ENCODE results near the gene GNA15.

GNA15 gene

DNA sequence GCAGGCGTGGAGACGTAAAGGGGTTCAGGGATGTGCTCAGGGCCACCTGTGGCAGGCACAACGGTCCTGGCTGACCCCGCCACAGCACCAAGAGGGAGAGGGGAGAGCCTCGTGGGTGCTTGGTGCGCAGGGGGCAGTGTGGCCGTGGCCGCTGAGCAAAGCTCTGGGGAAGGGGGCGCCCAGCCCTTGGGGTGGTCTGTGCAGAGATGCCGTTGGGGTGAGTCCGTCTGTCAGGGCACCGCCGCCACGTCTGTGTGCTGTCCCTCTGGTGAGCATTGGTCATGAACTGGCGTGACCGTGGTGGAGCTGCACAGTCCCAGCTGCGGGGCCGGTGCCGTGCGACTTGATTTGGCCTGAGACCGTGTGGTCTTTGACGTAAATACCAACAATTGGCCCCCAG, 26.3 kb upstream of the GNA15 start:
- Histone ChIP-seq H3K4me1 (ENCODE audit: low read length) (peaks cover 9% of the 10 kb centered on the region), H3K27me3 (ENCODE audit: low read depth, low read length) (no peaks in the 10 kb centered on the region), H3K36me3 (replicated peaks; ENCODE audit: low read depth, low read length) (no peaks in the 10 kb centered on the region), H3K9ac (ENCODE audit: low read length) (no peak overlapping the region), H3K4me2 (ENCODE audit: low read length) (no peak overlapping the region), H3K79me2 (ENCODE audit: low read length) (no peaks in the 10 kb centered on the region), H3K27ac (ENCODE audit: low read length) (no peak overlapping the region), H3K4me3 (ENCODE audit: low read length) (no peak overlapping the region), H4K20me1 (ENCODE audit: insufficient read depth, low read length) (no peaks in the 10 kb centered on the region), H3K9me3 (ENCODE audit: insufficient read depth, low read length) (no peaks in the 10 kb centered on the region), H2AFZ (ENCODE audit: low read depth, low read length) (no peak overlapping the region)
- TF ChIP-seq EZH2phosphoT487 (IDR thresholded peaks at IDR 0.05; ENCODE audit: low read depth) = no peak
- TF ChIP-seq, protein P1, sequence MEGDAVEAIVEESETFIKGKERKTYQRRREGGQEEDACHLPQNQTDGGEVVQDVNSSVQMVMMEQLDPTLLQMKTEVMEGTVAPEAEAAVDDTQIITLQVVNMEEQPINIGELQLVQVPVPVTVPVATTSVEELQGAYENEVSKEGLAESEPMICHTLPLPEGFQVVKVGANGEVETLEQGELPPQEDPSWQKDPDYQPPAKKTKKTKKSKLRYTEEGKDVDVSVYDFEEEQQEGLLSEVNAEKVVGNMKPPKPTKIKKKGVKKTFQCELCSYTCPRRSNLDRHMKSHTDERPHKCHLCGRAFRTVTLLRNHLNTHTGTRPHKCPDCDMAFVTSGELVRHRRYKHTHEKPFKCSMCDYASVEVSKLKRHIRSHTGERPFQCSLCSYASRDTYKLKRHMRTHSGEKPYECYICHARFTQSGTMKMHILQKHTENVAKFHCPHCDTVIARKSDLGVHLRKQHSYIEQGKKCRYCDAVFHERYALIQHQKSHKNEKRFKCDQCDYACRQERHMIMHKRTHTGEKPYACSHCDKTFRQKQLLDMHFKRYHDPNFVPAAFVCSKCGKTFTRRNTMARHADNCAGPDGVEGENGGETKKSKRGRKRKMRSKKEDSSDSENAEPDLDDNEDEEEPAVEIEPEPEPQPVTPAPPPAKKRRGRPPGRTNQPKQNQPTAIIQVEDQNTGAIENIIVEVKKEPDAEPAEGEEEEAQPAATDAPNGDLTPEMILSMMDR (IDR thresholded peaks at IDR 0.05; ENCODE audit: low read depth, low read length) = no peak

DNA sequence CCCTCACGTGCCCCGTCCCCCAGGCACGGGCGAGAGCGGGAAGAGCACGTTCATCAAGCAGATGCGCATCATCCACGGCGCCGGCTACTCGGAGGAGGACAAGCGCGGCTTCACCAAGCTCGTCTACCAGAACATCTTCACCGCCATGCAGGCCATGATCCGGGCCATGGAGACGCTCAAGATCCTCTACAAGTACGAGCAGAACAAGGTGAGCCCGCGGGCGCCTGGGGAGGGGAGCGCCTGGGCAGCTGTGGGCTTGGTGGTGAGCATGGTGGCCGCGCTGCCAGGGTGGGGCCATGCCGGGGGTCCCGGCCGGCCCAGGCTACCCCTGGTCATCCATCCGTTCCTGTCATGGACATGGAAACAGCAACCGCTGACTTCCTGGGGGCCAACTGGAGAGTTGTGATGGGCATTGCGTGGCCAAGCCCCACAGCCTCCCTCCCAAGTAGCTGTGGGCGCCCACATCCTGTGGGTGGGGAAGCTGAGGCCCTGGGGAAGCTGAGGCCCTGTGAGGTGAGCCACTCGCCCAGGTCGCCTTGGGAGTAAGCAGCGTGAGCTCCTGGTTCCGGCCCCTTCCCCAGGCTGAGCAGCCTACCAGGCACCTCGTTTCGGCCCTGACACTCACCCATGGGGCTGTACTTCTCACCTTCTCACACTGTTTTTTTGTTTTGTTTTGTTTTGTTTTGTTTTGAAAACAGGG, 25.6 kb upstream of the GNA15 start:
- no peak overlapping the region for H2AFZ ChIP-seq (ENCODE audit: low read depth, low read length)
- H3K79me2 ChIP-seq (ENCODE audit: low read length) = no peaks in the 10 kb centered on the region
- no peak overlapping the region for H3K9ac ChIP-seq (ENCODE audit: low read length)
- H4K20me1 ChIP-seq (ENCODE audit: insufficient read depth, low read length) = no peaks in the 10 kb centered on the region
- no peak for TF ChIP-seq EZH2phosphoT487 (IDR thresholded peaks at IDR 0.05; ENCODE audit: low read depth)
- TF ChIP-seq, protein P1 (IDR thresholded peaks at IDR 0.05; ENCODE audit: low read depth, low read length) = no peak
- peaks cover 9% of the 10 kb centered on the region for H3K4me1 ChIP-seq (ENCODE audit: low read length)
- H3K9me3 ChIP-seq (ENCODE audit: insufficient read depth, low read length) = no peaks in the 10 kb centered on the region
- H3K27me3 ChIP-seq (ENCODE audit: low read depth, low read length) = no peaks in the 10 kb centered on the region
- no peak overlapping the region for H3K4me3 ChIP-seq (ENCODE audit: low read length)
- H3K4me2 ChIP-seq (ENCODE audit: low read length) = no peak overlapping the region
- H3K36me3 ChIP-seq (replicated peaks; ENCODE audit: low read depth, low read length) = no peaks in the 10 kb centered on the region
- no peak overlapping the region for H3K27ac ChIP-seq (ENCODE audit: low read length)

DNA sequence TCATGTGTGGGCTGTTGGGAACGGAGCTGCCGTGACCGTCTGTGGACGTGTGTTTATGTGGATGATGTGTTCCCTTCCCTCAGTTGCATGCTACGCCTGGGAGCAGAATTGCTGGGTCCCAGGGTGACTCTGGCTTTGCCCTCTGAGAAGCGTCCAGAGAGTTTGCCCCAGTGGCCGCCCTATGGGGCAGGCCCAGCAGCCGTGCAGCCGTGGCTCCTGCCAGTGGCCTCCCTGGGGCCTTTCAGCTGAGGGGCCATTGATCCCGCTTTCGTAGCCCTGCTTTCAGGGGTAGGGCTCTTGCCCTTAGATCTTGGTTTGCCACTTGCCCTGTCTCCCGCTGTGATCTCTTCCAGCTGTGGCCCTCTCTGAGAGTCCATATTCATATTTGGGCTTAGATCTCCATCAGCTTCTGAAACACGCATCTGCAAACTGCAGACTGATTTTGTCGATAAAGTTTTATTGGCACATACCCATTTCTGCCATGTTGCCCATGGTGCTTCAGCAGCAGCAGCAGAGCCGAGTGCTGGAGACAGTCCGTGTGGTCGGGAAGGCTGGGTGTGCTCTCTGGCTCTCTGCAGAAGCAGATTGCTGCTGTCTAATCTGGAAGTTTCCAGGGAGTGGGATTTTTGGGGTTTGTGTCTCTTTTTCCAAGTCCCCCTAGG, 24.1 kb upstream of the GNA15 start:
- Histone ChIP-seq H3K4me3 (ENCODE audit: low read length) (no peak overlapping the region), H3K27me3 (ENCODE audit: low read depth, low read length) (no peaks in the 10 kb centered on the region)

More for the DNA sequence above, 24.1 kb upstream of the GNA15 start:
- Histone ChIP-seq H3K4me2 (ENCODE audit: low read length) (no peak overlapping the region), H4K20me1 (ENCODE audit: insufficient read depth, low read length) (no peaks in the 10 kb centered on the region), H2AFZ (ENCODE audit: low read depth, low read length) (no peak overlapping the region), H3K9me3 (ENCODE audit: insufficient read depth, low read length) (no peaks in the 10 kb centered on the region), H3K79me2 (ENCODE audit: low read length) (no peaks in the 10 kb centered on the region), H3K27ac (ENCODE audit: low read length) (no peak overlapping the region), H3K4me1 (ENCODE audit: low read length) (peaks cover 9% of the 10 kb centered on the region), H3K9ac (ENCODE audit: low read length) (no peak overlapping the region), H3K36me3 (replicated peaks; ENCODE audit: low read depth, low read length) (no peaks in the 10 kb centered on the region)
- TF ChIP-seq, protein P1 (IDR thresholded peaks at IDR 0.05; ENCODE audit: low read depth, low read length) = no peak
- no peak for TF ChIP-seq EZH2phosphoT487 (IDR thresholded peaks at IDR 0.05; ENCODE audit: low read depth)

Measured in OCI-LY3 (cell line).